Hematopoietic multipotent progenitor cell treated with erythropoietin and hydrocortisone succinate and interleukin-3 and kit ligand, for 8 days (in vitro differentiated cells): ENCODE measurements around the gene AP1M2.
"Not testable (repeated sequence)": the region's sequence is repeated elsewhere in the genome, so short reads cannot be mapped to it uniquely, and the experiment has no call there.

Experiments
- DNase-seq: peaks from one replicate; pipeline ENCODE4 v3.0.0-alpha.2; 2015

The AP1M2 gene

GRCh38 chr19:10562609-10563008 lies 24.5 kb downstream of the AP1M2 start:
- DNase-seq, result no peak

- no peak for DNase-seq
Observed at GRCh38 chr19:10560154-10560553, 27.0 kb downstream of the AP1M2 start.

- DNase-seq, result no peak
Observed at GRCh38 chr19:10557603-10558197, 29.4 kb downstream of the AP1M2 start.

- DNase-seq, result no peak
Observed at GRCh38 chr19:10555610-10555973, 31.5 kb downstream of the AP1M2 start.

- DNase-seq, result no peak
Observed at GRCh38 chr19:10554760-10555609, 32.1 kb downstream of the AP1M2 start.

GRCh38 chr19:10553943-10554381 lies 33.1 kb downstream of the AP1M2 start:
- DNase-seq, result peak; percentile 34

GRCh38 chr19:10553087-10553667 lies 33.9 kb downstream of the AP1M2 start:
- no peak for DNase-seq

- peak; percentile 67 for DNase-seq
Observed at GRCh38 chr19:10552510-10553053, 34.5 kb downstream of the AP1M2 start.

- peak; percentile 82 for DNase-seq
Observed at GRCh38 chr19:10551698-10552301, 35.3 kb downstream of the AP1M2 start.

- DNase-seq, result not testable (repeated sequence)
Observed at GRCh38 chr19:10551006-10551405, 36.1 kb downstream of the AP1M2 start.

- no peak for DNase-seq
Observed at GRCh38 chr19:10550336-10550735, 36.8 kb downstream of the AP1M2 start.

- no peak for DNase-seq
Observed at GRCh38 chr19:10549733-10550132, 37.4 kb downstream of the AP1M2 start.

- no peak for DNase-seq
Observed at GRCh38 chr19:10548746-10549276, 38.3 kb downstream of the AP1M2 start.

GRCh38 chr19:10546817-10547216 lies 40.3 kb downstream of the AP1M2 start:
- no peak for DNase-seq

GRCh38 chr19:10544753-10545251 lies 42.3 kb downstream of the AP1M2 start:
- DNase-seq, result no peak

- peak; percentile 48 for DNase-seq
Observed at GRCh38 chr19:10544242-10544752, 42.8 kb downstream of the AP1M2 start.

GRCh38 chr19:10543420-10544241 lies 43.5 kb downstream of the AP1M2 start, which contains the start of gene ATG4D:
Gene ATG4D (plus strand): TSS chr19:10543904. CDS start chr19:10544091, 187 bp downstream.
- DNase-seq, result peak; percentile 96

GRCh38 chr19:10543059-10543419 lies 44.1 kb downstream of the AP1M2 start:
- DNase-seq, result no peak

GRCh38 chr19:10539016-10539415 lies 48.1 kb downstream of the AP1M2 start:
- not testable (repeated sequence) for DNase-seq

- DNase-seq, result no peak
Observed at GRCh38 chr19:10538204-10538983, 48.7 kb downstream of the AP1M2 start.

- DNase-seq, result no peak
Observed at GRCh38 chr19:10537668-10538067, 49.4 kb downstream of the AP1M2 start.
